Natural killer cell treated with Interleukin-12 subunit alpha and Interleukin-12 subunit beta and Interleukin-15 and Interleukin-18, amount 100 ng/mL, for 72 hours (primary cell): ENCODE results near the gene TRAPPC4. TPM values are rescaled to one million over a fixed set of nuclear protein-coding genes. Genes with fewer than 3 reads are reported as not detected.
"Not testable (repeated sequence)": the region's sequence is repeated elsewhere in the genome, so short reads cannot be mapped to it uniquely, and the experiment has no call there.

Experiments used
- ATAC-seq, 2 donors: fragments of 150-1000 bp; cut with Tn5 transposase in 1 of 2; sonication (Bioruptor Pico), chemical (Tn5 transposase) in 1 of 2; 2 replicates each; pipeline ENCODE4 v1.10.0; 2021
- DNase-seq: peaks from one replicate; pipeline ENCODE4 v3.0.0; 2022; ENCODE audit warnings: low spot score
- H3K27ac Mint-ChIP-seq, 2 donors: 1 replicate in 1 of 2; 2 replicates in 1 of 2; pipeline ENCODE4 v1.8.0; 2022; ENCODE audit warnings: mixed read lengths in 2 of 2, mild to moderate bottlenecking in 1 of 2, moderate library complexity in 1 of 2
- H3K27me3 Mint-ChIP-seq, 2 donors: 1 replicate in 1 of 2; 2 replicates in 1 of 2; pipeline ENCODE4 v1.8.0; 2022; ENCODE audit warnings: mixed read lengths in 2 of 2
- H3K36me3 Mint-ChIP-seq: one replicate; pipeline ENCODE4 v1.8.0; 2022; ENCODE audit warnings: mixed read lengths
- H3K4me1 Mint-ChIP-seq, 2 donors: 1 replicate in 1 of 2; 2 replicates in 1 of 2; pipeline ENCODE4 v1.8.0; 2022; ENCODE audit warnings: low read depth in 2 of 2, mixed read lengths in 2 of 2, mild to moderate bottlenecking in 1 of 2
- H3K4me3 Mint-ChIP-seq: one replicate; pipeline ENCODE4 v1.8.0; 2022; ENCODE audit warnings: mixed read lengths
- H3K9me3 Mint-ChIP-seq: 2 replicates; pipeline ENCODE4 v1.8.0; 2022; ENCODE audit warnings: mixed read lengths
- total RNA-seq, 2 donors: library from RNA; stranded (reverse); gene quantifications; one replicate each; pipeline ENCODE4 v1.2.3, GENCODE V29; 2022

The TRAPPC4 gene
- total RNA-seq, 2 donors from 2014 or later: 76.3 to 82.3 TPM

DNA sequence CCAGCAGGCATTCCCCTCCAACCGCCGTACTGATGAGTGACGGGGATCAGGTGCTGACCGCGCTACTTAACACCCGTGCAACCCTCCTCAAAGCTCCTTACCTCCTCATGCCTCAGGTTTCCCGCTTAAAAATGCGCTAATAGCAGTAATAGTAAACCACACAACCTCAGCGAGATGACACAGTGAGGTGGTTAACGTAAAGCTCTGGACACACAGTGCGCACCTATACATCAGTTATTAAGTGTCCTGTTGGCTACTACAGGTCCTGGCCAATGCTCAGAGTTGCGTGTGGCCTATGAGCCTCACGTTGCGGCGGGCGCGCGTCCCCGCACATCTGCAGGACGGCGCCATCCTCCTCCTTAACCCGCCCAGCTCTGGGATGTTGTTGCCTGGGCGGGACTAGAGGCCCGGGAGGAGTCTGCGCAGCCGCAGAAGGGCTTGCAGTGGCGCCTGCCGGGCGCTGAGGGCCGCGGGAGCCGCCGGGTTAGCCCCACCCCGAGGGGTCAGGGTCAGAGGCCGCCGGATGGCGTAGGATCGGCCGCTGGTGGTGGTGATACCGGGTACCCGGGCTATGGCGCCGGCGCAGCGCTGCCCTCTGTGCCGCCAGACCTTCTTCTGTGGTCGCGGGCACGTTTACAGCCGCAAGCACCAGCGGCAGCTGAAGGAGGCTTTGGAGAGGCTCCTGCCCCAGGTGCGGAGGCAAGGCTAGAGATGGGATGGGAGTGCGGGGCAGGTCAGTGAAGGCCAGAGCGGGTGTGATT is 20.8 kb upstream of the TRAPPC4 start, which contains the start of gene CENATAC:
CENATAC (plus strand) TSS at position 512 of the 761 bp plus-strand sequence; CDS start at position 572, 60 bp downstream.
- Mint-ChIP-seq H3K27ac (peak within 1 kb of the TSS; percentile 84 to 96), H3K9me3 (no peaks in the 10 kb centered on the region), H3K4me1 (peaks cover 26 to 35% of the 10 kb centered on the region in 2 donors), H3K27me3 (no peaks in the 10 kb centered on the region), H3K4me3 (peak within 1 kb of the TSS; percentile 99), H3K36me3 (peaks cover 6% of the 10 kb centered on the region)
- ATAC-seq: peak; percentile 98 to 99
- DNase-seq: peak; percentile 97

DNA sequence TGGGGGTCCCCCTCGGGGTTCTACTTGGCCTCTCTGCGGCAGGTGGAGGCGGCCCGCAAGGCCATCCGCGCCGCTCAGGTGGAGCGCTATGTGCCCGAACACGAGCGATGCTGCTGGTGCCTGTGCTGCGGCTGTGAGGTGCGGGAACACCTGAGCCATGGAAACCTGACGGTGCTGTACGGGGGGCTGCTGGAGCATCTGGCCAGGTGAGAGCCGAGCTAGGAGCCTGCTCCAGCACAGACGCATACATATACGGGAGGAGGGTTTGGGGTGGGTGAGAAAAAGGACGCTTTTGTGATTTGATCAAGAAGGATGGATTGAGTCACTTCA is 20.2 kb upstream of the TRAPPC4 start:
- no peaks in the 10 kb centered on the region for H3K9me3 Mint-ChIP-seq
- H3K36me3 Mint-ChIP-seq: peaks cover 6% of the 10 kb centered on the region
- no peaks in the 10 kb centered on the region for H3K27me3 Mint-ChIP-seq
- peak overlapping the region; percentile 84 to 96 for H3K27ac Mint-ChIP-seq
- DNase-seq (no peak), ATAC-seq (no peak)
- peak overlapping the region; percentile 99 for H3K4me3 Mint-ChIP-seq
- H3K4me1 Mint-ChIP-seq: peaks cover 26 to 35% of the 10 kb centered on the region in 2 donors

DNA sequence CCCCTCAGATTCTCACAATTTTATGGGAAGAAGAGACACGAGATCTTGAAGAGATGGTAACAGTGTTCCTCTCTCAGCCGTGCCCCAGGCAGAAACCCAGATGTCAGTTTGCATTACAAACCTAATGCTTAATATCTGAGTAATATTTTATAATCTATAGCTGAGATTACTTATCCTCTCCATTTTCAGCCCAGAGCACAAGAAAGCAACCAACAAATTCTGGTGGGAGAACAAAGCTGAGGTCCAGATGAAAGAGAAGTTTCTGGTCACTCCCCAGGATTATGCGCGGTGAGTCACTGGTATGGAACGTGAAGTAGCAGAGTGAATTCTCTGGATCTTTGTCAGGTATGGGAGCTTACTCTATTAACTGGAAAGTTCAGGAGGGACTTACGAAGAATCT is 19.7 kb upstream of the TRAPPC4 start:
- ATAC-seq (no peak), DNase-seq (no peak)
- Mint-ChIP-seq H3K4me1 (peaks cover 26 to 35% of the 10 kb centered on the region in 2 donors), H3K27ac (peak overlapping the region; percentile 84 to 96), H3K4me3 (peak overlapping the region; percentile 99), H3K9me3 (no peaks in the 10 kb centered on the region), H3K36me3 (peaks cover 7% of the 10 kb centered on the region), H3K27me3 (no peaks in the 10 kb centered on the region)

DNA sequence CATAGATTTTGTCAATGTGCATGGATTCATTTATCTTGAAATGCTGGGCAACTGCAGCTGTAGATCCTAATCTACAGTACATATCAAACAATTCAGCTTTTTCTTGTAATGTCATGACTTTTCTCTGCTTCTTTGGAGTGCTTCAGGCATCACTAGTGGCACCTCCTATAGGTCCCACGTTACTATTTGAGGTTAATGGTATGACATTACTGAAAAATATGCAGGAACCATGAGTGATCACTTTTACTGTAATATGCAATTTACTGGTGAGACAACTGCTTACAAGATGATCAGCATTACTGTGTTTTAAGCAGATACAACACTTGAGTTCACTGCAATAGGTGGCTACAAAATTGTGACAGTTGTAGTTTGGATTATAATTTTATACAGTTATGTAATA is 17.7 kb upstream of the TRAPPC4 start:
- no peaks in the 10 kb centered on the region for H3K27me3 Mint-ChIP-seq
- H3K4me1 Mint-ChIP-seq: peaks cover 25 to 35% of the 10 kb centered on the region in 2 donors
- ATAC-seq (no peak), DNase-seq (no peak)
- H3K4me3 Mint-ChIP-seq: no peak overlapping the region
- no peaks in the 10 kb centered on the region for H3K9me3 Mint-ChIP-seq
- H3K36me3 Mint-ChIP-seq: peaks cover 10% of the 10 kb centered on the region
- no peak overlapping the region for H3K27ac Mint-ChIP-seq

DNA sequence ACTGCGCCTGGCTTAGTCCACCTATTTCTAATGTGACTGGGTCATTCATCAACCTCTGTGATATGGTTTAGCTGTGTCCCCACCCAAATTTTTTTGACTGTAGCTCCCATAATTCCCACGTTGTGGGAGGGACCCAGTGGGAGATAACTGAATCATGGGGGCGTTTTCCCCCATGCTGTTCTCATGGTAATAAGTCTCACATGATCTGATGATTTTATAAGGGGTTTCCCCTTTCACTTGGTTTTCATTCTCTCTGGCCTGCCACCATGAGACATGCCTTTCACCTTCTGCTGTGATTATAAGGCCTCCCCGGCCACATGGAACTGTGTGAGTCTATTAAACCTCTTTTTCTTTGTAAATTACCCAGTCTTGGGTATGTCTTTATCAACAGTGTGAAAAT is 11.9 kb upstream of the TRAPPC4 start:
- peaks cover 13% of the 10 kb centered on the region for H3K36me3 Mint-ChIP-seq

DNA sequence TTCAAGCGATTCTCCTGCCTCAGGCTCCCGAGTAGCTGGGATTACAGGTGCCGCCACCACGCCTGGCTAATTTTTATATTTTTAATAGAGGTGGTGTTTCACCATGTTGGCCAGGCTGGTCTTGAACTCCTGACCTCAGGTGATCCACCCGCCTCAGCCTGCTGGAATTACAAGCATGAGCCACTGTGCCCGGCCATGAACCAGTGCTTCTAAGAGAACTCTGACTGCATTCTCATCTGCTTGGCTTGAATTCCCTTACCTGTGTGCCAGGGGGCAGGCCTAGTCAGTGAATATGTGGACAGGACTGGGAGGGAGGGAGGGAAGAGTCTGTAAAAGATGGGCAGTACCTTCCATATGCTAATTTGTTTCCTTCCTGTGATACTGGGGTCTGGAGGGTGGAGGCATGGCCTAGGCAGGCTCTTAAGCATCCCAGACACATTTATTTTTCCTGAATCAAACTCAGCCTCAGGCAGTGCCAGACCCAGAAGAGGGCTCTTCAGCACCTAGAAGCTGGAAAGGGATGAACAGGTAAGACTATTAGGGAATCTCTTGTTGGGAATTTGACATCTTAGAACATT is 7.0 kb upstream of the TRAPPC4 start:
- DNase-seq (no peak), ATAC-seq (no peak)
- Mint-ChIP-seq H3K27ac (no peak overlapping the region), H3K27me3 (no peaks in the 10 kb centered on the region), H3K4me3 (no peak overlapping the region), H3K4me1 (peaks cover 19 to 20% of the 10 kb centered on the region in 2 donors), H3K9me3 (no peaks in the 10 kb centered on the region), H3K36me3 (peaks cover 33% of the 10 kb centered on the region)

More for the DNA sequence above, 11.9 kb upstream of the TRAPPC4 start:
- H3K4me1 Mint-ChIP-seq: peaks cover 0 to 4% of the 10 kb centered on the region in 2 donors
- H3K27ac Mint-ChIP-seq: peak overlapping the region in 1 of 2 donors; percentile 39
- ATAC-seq: no peak
- H3K27me3 Mint-ChIP-seq: no peaks in the 10 kb centered on the region
- H3K9me3 Mint-ChIP-seq: no peaks in the 10 kb centered on the region
- no peak for DNase-seq
- no peak overlapping the region for H3K4me3 Mint-ChIP-seq

DNA sequence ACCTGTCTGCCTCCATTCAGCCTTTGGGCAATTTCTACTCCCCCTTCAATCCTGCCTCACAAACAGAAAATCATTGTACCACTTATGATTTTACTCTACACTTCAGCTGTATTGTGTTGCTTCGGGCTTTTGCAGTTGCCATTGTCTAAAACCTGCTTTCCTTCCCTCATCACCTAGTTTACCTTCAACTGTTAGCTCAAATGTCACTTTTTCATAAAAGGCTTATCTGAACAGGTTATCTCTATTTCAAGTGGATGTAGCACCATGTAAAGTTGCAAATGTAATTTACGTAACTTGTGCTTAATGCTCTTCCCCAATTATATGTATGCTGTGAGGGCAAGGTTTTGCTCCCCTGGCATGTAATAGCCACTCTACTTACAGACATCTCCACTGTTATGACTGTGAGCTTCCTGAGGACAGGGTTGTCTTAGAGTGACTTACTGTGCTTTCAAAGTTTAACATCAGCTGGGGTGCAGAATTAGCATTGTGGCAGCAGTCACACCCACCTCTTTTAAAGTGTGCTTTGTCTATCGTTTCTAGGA is 5.9 kb upstream of the TRAPPC4 start:
- Mint-ChIP-seq H3K4me3 (no peak overlapping the region), H3K36me3 (peaks cover 35% of the 10 kb centered on the region), H3K4me1 (peaks cover 23 to 24% of the 10 kb centered on the region in 2 donors), H3K27me3 (no peaks in the 10 kb centered on the region), H3K9me3 (no peaks in the 10 kb centered on the region), H3K27ac (peak overlapping the region in 1 of 2 donors; percentile 10)
- DNase-seq (no peak), ATAC-seq (peak in 1 of 2 donors; percentile 50)

DNA sequence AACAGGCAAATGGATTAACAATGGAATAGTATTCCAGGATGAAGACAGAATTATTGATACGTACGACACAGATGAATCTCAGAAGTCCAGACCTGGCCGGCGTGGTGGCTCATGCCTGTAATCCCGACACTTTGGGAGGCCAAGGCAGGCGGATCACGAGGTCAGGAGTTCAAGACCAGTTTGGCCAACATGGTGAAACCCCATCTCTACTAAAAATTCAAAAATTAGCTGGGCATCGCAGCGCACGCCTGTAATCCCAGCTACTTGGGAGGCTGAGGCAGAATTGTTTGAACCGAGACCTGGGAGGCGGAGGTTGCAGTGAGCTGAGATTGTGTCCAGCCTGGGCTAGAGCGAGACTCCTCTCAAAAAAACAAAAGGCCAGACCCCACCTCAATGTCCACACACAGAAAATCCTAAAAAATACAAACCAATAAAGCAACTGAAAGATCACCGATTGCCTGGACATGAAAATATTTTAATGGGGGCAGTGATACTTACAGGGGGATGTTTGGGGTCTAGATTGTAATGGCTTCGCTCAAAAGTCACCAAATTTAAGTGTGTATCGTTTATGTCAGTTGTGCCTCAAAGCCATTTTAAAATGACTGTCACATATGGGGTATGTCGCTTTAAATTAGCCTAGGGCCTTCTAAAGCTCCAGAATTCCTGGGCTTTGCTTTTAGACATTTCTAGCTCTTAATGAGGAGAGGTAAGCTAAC is 4.2 kb upstream of the TRAPPC4 start:
- peaks cover 24 to 25% of the 10 kb centered on the region in 2 donors for H3K4me1 Mint-ChIP-seq
- DNase-seq (no peak), ATAC-seq (no peak)
- H3K9me3 Mint-ChIP-seq: no peaks in the 10 kb centered on the region
- no peaks in the 10 kb centered on the region for H3K27me3 Mint-ChIP-seq
- peaks cover 40% of the 10 kb centered on the region for H3K36me3 Mint-ChIP-seq
- H3K27ac Mint-ChIP-seq: peak overlapping the region in 1 of 2 donors; percentile 17
- no peak overlapping the region for H3K4me3 Mint-ChIP-seq

DNA sequence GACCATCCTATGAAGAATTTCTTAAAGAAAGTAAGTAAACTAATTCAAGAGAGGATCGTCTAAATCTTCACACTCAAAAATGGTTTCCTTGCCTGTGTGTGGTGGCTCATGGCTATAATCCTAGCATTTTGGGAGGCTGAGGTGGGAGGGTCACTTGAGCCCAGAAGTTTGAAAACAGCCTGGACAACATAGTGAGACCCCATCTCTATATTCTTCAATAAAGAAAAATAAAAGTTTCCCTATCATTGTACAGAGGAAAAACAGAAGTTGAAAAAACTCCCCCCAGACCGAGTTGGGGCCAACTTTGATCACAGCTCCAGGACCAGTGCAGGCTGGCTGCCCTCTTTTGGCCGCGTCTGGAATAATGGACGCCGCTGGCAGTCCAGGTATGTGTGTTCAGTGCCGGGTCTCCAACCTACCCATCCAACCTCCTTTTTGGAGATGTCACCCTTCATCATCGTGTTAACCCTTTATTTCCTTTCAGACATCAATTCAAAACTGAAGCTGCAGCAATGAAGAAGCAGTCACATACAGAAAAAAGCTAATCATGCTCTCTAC is 3.4 kb upstream of the TRAPPC4 start:
- H3K27me3 Mint-ChIP-seq: no peaks in the 10 kb centered on the region
- H3K27ac Mint-ChIP-seq: peak overlapping the region; percentile 70 to 97
- H3K36me3 Mint-ChIP-seq: peaks cover 44% of the 10 kb centered on the region
- no peak for ATAC-seq
- no peaks in the 10 kb centered on the region for H3K9me3 Mint-ChIP-seq
- DNase-seq: no peak
- H3K4me3 Mint-ChIP-seq: peak overlapping the region; percentile 95
- H3K4me1 Mint-ChIP-seq: peaks cover 28 to 31% of the 10 kb centered on the region in 2 donors

DNA sequence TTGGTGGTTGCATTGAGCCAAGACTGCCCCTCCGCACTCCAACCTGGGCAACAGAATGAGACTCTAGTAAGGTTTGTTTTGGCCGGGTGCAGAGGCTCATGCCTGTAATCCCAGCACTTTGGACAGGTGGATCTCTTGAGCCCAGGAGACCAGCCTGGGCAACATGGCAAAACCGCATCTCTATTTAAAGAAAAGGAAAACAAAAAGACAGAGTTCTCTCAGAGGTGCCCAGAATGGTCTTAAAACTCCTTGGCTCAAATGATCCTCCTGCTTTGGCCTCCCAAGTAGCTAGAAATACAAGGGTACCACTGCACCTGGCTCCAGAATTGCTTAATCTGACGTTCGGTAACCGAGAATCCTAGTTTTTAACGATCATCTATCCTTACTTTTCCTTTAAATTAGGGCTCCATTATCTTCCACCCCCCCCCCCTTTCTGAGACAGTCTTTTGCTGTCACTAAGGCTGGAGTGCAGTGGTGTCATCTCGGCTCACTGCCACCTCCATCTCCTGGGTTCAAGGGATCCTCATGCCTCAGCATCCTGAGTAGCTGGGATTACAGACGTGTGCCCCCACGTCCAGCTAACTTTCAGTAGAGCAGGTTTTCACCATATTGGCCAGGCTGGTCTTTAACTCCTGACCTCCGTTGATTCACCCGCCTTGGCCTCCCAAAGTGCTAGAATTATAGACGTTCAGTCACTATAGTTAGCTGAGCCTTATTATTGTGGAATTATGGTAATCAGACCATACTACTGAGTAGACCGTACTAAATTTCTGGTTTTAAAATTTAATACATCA is 2.2 kb upstream of the TRAPPC4 start:
- ATAC-seq: no peak
- Mint-ChIP-seq H3K27me3 (no peaks in the 10 kb centered on the region), H3K27ac (peak overlapping the region; percentile 97 to 100), H3K36me3 (peaks cover 45% of the 10 kb centered on the region), H3K4me3 (peak overlapping the region; percentile 95), H3K9me3 (no peaks in the 10 kb centered on the region), H3K4me1 (peaks cover 29 to 35% of the 10 kb centered on the region in 2 donors)
- DNase-seq: no peak

DNA sequence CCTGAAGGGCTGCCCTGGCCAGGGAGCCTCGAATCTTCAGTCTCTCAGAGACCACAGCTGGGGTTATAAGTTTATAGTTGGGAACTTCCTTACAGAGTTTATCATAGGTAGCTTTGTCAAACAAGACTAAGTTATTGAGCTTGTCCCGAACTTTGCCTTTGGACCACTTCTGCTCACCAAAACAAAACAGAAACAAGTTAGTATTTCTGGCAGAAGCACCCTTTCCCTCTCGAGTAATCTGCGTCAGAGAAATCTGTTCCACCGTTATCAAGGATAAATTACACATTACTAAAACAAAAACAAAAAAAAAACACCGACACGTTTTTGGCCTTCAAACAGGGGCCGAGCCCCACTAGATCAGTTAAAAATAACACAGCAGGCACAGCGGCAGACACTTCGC is 1.2 kb upstream of the TRAPPC4 start:
- not testable (repeated sequence) for H3K27me3 Mint-ChIP-seq, ATAC-seq, DNase-seq, H3K9me3 Mint-ChIP-seq
- H3K4me1 Mint-ChIP-seq: peaks cover 27 to 37% of the 10 kb centered on the region in 2 donors
- peaks cover 41% of the 10 kb centered on the region for H3K36me3 Mint-ChIP-seq
- H3K4me3 Mint-ChIP-seq: peak overlapping the region; percentile 95
- peak overlapping the region; percentile 97 to 100 for H3K27ac Mint-ChIP-seq

DNA sequence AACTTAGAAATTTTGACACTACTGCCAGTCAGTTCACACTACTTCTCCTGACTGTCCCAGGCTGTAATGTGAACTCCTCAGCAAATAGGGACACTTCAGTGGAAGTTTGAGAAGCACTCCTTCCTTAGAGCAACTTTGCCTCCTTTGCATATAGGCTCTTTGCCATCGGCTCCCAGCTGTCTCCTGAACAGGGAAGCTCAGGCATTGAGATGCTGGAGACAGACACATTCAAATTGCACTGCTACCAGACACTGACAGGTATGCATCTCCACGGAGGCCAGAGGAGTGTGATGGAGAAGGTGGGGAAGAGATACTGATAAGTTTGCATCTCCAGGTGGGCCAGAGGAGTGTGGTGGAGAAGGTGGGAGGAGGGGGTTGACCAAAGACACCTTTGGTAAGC is 1.4 kb downstream of the TRAPPC4 start:
- DNase-seq (no peak), ATAC-seq (no peak)
- peaks cover 37% of the 10 kb centered on the region for H3K36me3 Mint-ChIP-seq
- H3K27me3 Mint-ChIP-seq: no peaks in the 10 kb centered on the region
- no peaks in the 10 kb centered on the region for H3K9me3 Mint-ChIP-seq
- H3K4me1 Mint-ChIP-seq: peaks cover 33 to 43% of the 10 kb centered on the region in 2 donors
- H3K4me3 Mint-ChIP-seq: peak overlapping the region; percentile 95
- peak overlapping the region; percentile 97 to 100 for H3K27ac Mint-ChIP-seq

DNA sequence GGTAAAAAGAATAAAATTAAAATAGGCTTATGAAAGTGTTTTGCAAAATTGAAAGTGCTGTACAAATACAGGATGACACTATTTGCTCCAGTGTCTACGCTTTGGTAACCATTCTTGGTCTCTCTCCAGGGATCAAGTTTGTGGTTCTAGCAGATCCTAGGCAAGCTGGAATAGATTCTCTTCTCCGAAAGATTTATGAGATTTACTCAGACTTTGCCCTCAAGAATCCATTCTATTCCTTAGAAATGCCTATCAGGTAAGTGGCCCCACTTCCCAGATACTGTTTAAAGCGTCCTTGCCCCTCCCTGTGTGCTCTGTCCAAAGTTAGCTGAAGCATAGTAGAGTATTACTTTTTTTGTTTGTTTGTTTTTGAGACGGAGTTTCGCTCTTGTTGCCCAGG is 3.1 kb downstream of the TRAPPC4 start:
- H3K4me1 Mint-ChIP-seq: peaks cover 27 to 35% of the 10 kb centered on the region in 2 donors
- H3K9me3 Mint-ChIP-seq: no peaks in the 10 kb centered on the region
- no peaks in the 10 kb centered on the region for H3K27me3 Mint-ChIP-seq
- peaks cover 33% of the 10 kb centered on the region for H3K36me3 Mint-ChIP-seq
- no peak for ATAC-seq
- peak overlapping the region; percentile 27 for H3K4me3 Mint-ChIP-seq
- H3K27ac Mint-ChIP-seq: peak overlapping the region in 1 of 2 donors; percentile 41
- no peak for DNase-seq
